ENCODE data around the gene SBF2. TPM values are rescaled to one million over a fixed set of nuclear protein-coding genes. Genes with fewer than 3 reads are reported as not detected.

SBF2 gene
- total RNA-seq, 4 donors from 2014 or later, result 44.6 to 59.4 (median 53.4) TPM

DNA sequence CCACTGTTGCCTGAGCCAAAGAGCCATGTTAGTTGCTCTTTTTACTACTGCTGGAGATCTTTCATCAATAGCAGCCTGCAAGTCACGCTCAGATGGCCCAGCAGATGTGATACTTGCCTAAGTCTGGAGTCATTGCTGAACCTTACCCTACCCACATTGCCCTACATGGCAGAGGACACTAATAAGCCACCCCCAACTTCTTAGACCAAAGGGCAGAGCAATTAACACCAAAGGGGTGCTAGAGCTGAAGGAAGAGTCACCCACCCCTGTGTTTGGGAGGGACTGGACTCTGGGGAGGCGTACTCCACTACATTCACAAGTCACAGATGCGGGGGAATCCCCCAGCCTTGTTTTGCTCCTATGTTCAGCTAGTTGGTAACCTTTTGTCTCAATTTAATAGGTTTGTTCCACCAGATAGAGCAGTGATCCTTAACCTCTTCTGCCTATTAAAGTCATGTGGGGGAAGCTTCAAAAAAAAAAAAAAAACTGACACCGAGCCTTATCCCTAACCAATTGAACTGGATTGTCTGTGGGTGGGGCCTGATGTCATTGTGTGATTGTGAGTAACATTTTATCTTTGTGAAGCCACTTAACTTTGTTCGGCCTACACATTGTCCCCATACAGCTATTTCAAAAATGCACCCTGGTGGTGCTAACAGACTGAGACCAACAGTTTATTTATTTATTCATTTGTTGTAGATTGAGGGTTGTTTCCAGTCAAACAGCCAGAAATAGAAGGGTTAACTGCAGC is 23.9 kb upstream of the SBF2 start:
- Histone ChIP-seq H3K36me3 (no peaks in the 10 kb centered on the region), H3K27me3 (no peaks in the 10 kb centered on the region), H3K9me3 (no peaks in the 10 kb centered on the region), H3K4me1 (peaks cover 17 to 69% (median 55%) of the 10 kb centered on the region in 4 donors), H3K4me3 (no peak overlapping the region), H3K27ac (replicated peaks in 1 of 4) (peak overlapping the region; percentile 54 to 76 (median 60))
- TF ChIP-seq POLR2AphosphoS5 (IDR thresholded peaks at IDR 0.05) (no peak), POLR2A (IDR thresholded peaks at IDR 0.05; ENCODE audit: low read depth) (no peak)
- intact Hi-C loops (cut with DNase I), result no loop called here
- no peak for DNase-seq (ENCODE audit: extremely low spot score)
- WGBS, result 98% methylated on average over 5 of the region's 5 CpGs

- H3K27ac ChIP-seq (replicated peaks in 1 of 4), result peak overlapping the region; percentile 54 to 62 (median 58)
- 71% methylated on average over 4 of the region's 4 CpGs for WGBS
Measured at GRCh38 chr11:10317151-10317755, 23.2 kb upstream of the SBF2 start.

GRCh38 chr11:10315083-10315482 is 21.1 kb upstream of the SBF2 start:
- Histone ChIP-seq H3K4me1 (peaks cover 21 to 47% (median 30%) of the 10 kb centered on the region in 4 donors), H3K27me3 (no peaks in the 10 kb centered on the region), H3K36me3 (no peaks in the 10 kb centered on the region), H3K9me3 (no peaks in the 10 kb centered on the region), H3K27ac (replicated peaks in 1 of 4) (no peak overlapping the region), H3K4me3 (no peak overlapping the region)
- no peak for DNase-seq (ENCODE audit: extremely low spot score)
- intact Hi-C loops (cut with DNase I), result no loop called here
- 92% methylated on average over 6 of the region's 6 CpGs for WGBS
- TF ChIP-seq, protein P1, sequence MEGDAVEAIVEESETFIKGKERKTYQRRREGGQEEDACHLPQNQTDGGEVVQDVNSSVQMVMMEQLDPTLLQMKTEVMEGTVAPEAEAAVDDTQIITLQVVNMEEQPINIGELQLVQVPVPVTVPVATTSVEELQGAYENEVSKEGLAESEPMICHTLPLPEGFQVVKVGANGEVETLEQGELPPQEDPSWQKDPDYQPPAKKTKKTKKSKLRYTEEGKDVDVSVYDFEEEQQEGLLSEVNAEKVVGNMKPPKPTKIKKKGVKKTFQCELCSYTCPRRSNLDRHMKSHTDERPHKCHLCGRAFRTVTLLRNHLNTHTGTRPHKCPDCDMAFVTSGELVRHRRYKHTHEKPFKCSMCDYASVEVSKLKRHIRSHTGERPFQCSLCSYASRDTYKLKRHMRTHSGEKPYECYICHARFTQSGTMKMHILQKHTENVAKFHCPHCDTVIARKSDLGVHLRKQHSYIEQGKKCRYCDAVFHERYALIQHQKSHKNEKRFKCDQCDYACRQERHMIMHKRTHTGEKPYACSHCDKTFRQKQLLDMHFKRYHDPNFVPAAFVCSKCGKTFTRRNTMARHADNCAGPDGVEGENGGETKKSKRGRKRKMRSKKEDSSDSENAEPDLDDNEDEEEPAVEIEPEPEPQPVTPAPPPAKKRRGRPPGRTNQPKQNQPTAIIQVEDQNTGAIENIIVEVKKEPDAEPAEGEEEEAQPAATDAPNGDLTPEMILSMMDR (IDR thresholded peaks at IDR 0.05), result no peak
- TF ChIP-seq POLR2A (IDR thresholded peaks at IDR 0.05; ENCODE audit: low read depth) (no peak), POLR2AphosphoS5 (IDR thresholded peaks at IDR 0.05) (no peak), EP300 (IDR thresholded peaks at IDR 0.05) (no peak)

More at GRCh38 chr11:10317151-10317755, 23.2 kb upstream of the SBF2 start:
- intact Hi-C loops (cut with DNase I), result no loop called here
- no peak overlapping the region for H3K4me3 ChIP-seq
- no peaks in the 10 kb centered on the region for H3K27me3 ChIP-seq
- no peaks in the 10 kb centered on the region for H3K9me3 ChIP-seq
- no peaks in the 10 kb centered on the region for H3K36me3 ChIP-seq
- H3K4me1 ChIP-seq, result peaks cover 14 to 62% (median 48%) of the 10 kb centered on the region in 4 donors
- DNase-seq (ENCODE audit: extremely low spot score), result no peak
- TF ChIP-seq EP300 (IDR thresholded peaks at IDR 0.05), result no peak
- TF ChIP-seq POLR2AphosphoS5 (IDR thresholded peaks at IDR 0.05), result no peak
- no peak for TF ChIP-seq POLR2A (IDR thresholded peaks at IDR 0.05; ENCODE audit: low read depth)
- TF ChIP-seq, protein P1 (IDR thresholded peaks at IDR 0.05), result no peak

DNA sequence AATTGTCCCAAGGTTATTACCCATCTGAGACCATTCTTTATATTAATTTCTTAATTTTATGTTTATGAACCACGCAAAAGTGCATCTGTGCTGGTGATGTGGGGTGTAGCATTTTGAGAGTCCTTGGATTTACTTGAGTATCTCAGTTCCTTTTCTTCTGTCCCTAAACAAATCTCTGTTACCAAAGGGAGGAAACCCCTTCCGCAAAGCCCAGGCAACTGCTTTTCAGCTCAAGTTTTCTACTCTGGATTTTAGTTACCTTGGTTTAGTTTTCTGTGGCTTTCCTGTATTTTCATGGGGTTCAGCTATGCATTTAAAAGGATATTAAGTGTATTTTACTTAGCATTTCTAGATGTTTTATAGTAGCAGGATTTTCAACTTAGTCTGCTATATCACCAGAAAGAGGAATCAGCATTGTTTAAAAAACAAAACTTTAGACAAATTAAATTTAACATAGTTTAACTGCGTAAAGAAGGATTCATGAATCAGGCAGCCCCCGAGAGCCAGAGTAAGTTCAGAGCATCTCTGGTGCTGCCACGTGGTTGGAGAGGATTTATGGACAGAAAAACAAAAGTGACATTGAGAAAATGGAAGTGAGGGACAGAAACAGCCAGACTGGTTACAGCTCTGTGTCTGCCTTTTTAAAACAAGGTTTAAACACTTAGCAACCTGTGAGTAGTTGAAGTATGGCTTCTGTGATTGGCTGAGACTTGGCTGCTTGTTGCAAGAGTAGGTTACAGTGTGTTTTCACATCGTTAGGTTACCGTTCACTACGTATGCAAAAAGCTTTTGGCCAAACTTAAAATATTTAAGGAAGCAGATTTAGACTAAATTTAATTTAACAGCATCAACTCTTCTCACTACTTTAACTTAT is 20.4 kb upstream of the SBF2 start:
- TF ChIP-seq, protein P1 (IDR thresholded peaks at IDR 0.05), result no peak
- TF ChIP-seq POLR2A (IDR thresholded peaks at IDR 0.05; ENCODE audit: low read depth) (no peak), POLR2AphosphoS5 (IDR thresholded peaks at IDR 0.05) (no peak)
- H3K4me1 ChIP-seq, result peaks cover 23 to 47% (median 32%) of the 10 kb centered on the region in 4 donors
- no peaks in the 10 kb centered on the region for H3K9me3 ChIP-seq
- DNase-seq (ENCODE audit: extremely low spot score), result no peak
- H3K27ac ChIP-seq (replicated peaks in 1 of 4), result no peak overlapping the region
- H3K36me3 ChIP-seq, result no peaks in the 10 kb centered on the region
- no peak overlapping the region for H3K4me3 ChIP-seq
- intact Hi-C loops (cut with DNase I), result no loop called here
- no peaks in the 10 kb centered on the region for H3K27me3 ChIP-seq
- 56% methylated on average over 8 of the region's 8 CpGs for WGBS

- Histone ChIP-seq H3K36me3 (no peaks in the 10 kb centered on the region), H3K27me3 (no peaks in the 10 kb centered on the region), H3K4me3 (no peak overlapping the region), H3K9me3 (no peaks in the 10 kb centered on the region), H3K27ac (replicated peaks in 1 of 4) (no peak overlapping the region), H3K4me1 (peaks cover 32 to 50% (median 36%) of the 10 kb centered on the region in 4 donors)
- 100% methylated on average over 2 of the region's 2 CpGs for WGBS
- no peak for DNase-seq (ENCODE audit: extremely low spot score)
- TF ChIP-seq EP300 (IDR thresholded peaks at IDR 0.05), result no peak
- intact Hi-C loops (cut with DNase I), result no loop called here
Measured at GRCh38 chr11:10311802-10312201, 17.8 kb upstream of the SBF2 start.
